Esophagus squamous epithelium (tissue), 4 donors: ENCODE measurements around the gene KCTD3.

ENCODE experiments used
- CTCF ChIP-seq, 6 experiments: fragments of 450-650 bp in 4 of 6; fragments of 200-600 bp in 2 of 6; sonication (generic) in 2 of 6; IDR thresholded peaks; one replicate each; pipeline ENCODE4 v1.5.1; 2016 to 2019; ENCODE audit warnings: antibody characterized with exemption in 6 of 6, mild to moderate bottlenecking in 4 of 6, moderate library complexity in 4 of 6
- POLR2A ChIP-seq, 4 donors: fragments of 450-650 bp; IDR thresholded peaks; one replicate each; pipeline ENCODE4 v1.6.1; 2017; ENCODE audit warnings: antibody characterized with exemption in 4 of 4, mild to moderate bottlenecking in 4 of 4, moderate library complexity in 3 of 4

DNA sequence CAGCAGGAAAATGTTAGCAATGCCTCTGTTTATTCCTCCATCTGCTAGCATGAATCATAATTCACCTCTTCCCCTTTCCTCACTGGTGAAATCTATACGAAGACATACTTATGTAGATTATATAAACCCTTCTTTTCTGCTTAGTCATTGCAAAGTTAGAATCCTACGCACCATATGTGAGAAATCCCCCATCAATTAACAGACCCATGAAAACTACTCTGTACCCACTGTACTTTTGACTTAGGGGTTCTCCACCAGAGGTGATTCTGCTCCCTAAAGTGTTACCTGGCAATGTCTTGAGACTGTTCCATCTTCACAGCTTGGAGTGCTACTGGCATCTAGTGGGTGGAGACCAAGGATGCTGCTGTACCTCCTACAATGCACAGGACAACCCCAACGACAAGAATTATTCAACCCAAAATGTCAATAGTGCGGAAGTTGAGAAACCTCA, 49.6 kb upstream of the KCTD3 start:
- TF ChIP-seq CTCF (IDR thresholded peaks at IDR 0.05): peak in 1 of 6 experiments; percentile 13
- TF ChIP-seq POLR2A (IDR thresholded peaks at IDR 0.05): no peak
